Measurements from ENCODE around the gene PKIB.
"Not testable (repeated sequence)": the region's sequence is repeated elsewhere in the genome, so short reads cannot be mapped to it uniquely, and the experiment has no call there.

PKIB gene

DNA sequence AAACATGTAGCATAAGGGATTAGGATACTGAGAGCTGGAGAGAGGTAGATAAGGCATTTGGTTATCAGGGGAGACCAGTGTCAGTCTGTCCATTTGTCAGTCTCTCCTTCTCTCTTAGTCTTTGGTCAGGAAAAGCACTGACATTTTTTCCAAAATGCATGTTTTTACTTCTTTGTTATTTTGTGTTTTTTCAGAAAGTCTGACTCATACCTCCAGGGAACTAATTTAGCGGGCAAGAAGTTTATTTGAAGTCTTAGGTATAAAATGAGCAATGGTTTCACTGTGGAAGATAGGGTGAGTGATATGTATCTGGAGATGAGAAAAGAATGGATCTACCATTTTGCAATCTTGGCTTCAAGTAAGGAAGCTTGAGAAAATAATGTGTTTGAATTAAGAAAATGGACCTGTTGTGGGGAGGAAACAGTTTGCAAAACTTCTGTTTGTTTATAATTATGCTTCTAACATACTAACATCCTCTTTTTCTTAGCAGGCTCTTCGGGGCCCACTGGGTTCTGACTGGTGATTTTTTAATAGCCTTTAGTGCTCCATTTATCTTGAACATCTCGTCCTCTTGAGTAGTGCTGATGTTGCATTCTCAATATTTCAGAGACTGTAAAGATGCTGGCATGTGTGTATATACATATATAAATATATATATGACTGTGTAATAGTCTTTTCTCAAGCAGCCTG is 102.4 kb downstream of the PKIB start:
- DNase-seq: no peak

DNA sequence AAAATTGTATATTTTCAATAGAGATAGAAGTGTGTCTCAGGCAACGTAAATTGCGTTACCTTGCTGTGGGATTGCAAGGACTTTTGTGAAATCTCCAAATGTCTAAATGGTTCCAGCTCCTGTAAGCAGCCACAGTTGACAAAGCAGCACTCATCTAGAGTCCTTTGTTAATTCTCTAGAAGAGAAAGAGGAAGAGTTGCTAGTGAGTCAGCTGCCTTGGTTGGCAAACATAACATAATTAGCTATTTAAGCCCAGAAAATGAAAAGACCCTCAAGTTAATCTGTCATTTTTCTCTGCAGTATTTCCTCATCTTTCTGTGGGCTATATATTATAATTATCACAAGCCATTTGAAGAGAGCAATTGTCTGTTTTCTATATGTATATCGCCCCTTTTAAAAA is 102.9 kb downstream of the PKIB start:
- no peak for DNase-seq

DNA sequence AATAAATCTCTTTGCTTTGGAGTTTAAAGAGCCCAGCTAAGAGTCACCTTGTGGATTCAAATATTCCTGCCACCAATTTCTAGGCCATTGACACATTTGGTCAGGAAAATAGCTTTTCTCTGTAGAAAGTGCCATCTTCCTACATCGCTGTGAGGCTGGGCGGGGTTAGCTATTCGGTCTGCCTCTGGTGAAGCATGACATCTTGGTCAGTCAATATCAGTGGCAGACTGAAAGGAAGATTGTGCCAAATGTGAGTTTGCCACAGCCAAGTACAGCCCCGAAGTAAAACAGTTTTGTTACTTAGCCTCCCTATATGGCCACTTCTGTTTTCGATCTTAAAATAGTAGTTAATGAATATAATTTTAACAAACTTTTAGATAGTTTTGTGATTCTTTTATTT is 103.9 kb downstream of the PKIB start:
- DNase-seq: no peak

DNA sequence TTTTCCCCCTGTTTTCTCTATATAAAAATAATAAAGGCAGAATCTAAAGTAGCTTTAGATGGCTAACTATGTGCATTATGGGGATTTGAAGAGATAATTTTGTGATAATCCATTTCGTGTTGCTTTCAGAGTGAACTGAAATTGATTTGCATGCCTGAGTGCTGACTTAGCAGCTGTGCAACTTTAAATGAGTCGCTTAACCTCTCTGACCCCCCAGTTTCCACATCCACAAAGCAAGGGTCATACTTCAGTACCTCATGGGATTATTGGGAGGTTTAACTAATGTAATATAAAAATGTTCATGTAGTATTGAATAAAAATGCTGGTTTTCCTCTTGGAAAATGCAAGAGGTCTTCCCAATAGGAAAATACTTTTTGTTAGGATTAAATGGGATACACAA is 105.5 kb downstream of the PKIB start:
- DNase-seq: no peak

DNA sequence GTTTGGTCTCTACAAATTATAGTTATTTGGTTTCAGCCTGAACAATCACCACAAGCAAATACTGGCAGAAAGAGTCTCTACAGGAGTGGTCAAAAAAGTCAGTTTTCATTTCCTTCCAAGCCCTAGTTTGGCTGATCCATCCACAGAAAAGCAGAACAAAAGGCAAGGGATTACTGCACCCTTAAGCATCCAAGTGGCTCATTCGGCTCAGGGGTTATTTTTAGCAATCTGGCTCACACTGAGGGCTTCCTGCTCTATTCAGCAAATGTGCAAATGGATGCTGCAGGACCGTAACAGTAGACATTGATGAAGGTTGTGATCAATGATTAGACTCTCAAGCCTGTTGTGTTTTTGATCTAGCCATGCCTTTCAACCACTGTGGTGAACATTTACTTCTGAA is 107.1 kb downstream of the PKIB start:
- DNase-seq: no peak

DNA sequence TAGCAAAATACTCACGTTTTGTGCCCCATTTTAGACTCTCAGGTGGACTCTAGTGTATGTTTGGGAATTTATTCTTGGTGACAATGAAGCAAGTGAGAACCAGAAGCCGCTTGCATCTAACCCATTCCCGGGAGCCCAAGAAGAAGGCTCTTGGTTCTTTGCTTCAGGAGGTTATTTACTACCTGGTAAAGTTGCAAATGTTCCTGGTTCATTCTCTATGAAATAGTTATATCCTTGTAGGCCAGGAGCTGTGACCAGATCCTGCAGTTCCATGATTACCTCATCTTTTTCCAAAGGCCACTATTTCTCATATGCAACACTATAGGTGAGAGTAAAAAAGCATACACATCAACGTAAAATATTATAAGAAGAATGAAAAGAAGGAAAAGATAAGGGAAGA is 108.4 kb downstream of the PKIB start:
- DNase-seq: no peak

DNA sequence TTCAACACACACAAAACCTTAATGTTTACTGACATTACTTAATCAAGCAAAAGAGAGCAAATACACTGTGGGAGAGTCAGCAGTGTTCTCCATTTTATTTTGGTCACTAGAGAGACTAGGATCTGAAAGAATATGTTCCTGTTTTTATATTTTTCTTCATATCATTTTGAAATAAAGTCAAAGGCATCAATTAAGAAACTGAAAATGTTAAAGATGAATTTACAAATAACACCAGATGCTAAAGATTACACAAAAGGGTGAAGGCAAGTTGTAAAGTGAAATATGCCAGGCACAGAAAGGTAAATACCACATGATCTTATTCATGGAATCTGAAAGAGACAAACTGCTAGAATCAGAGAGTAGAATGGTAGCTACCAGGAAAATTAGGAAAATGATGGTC is 109.0 kb downstream of the PKIB start:
- DNase-seq: no peak

DNA sequence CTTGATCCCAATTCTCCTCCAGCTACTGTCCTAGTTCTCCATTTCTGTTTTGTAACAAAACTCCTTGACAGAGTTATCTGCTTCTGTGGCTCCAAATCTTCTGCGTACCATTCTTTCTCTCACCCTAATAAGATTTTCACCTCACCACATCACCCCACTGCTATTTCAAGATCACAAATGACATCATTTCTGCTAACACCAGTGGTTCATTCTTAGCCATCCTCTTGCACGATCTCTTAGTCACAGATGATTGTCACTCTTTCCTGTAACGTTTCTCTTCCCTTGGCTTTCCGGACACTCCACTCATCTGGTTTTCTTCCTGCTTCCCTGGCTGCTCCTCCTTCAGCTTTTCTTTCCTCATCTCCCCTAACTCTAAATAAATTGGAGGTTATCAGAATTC is 112.5 kb downstream of the PKIB start:
- DNase-seq: no peak

DNA sequence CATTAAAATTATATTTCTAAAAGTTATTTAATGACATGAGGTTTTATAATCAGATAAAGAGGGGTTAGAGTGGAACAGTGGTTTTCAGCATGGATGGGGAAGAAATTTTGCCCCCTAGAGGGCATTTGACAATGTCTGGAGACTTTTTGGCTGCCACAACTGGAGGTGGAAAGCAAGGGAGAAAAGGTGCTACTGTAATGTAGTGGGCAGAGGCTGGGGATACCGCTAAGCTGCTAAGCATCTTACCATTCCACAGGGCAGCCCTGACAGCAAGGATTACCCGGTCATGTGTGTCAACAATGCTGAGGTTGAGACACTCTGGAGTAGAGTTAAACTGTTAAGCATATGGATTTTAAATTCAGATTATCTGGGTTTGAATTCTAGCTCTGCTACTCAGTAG is 116.4 kb downstream of the PKIB start:
- DNase-seq: no peak

DNA sequence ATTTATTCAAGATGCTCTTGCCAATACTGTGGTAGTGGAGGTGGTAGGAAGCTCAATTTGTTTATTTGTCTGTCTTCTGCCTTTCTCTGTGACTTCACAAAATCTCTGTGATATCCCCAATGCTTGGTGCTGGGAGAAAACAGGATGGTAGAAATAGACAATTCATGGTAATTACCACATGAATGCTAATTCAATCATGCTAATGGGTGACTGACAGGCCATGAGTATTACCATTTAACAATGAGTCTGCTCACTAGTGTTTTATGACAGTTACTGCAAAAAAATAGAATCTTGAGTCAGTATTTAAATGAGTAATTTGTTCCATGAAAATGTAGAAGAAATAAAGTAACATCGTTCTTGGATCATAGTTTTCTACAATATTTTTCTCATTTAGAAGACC is 117.0 kb downstream of the PKIB start:
- no peak for DNase-seq

DNA sequence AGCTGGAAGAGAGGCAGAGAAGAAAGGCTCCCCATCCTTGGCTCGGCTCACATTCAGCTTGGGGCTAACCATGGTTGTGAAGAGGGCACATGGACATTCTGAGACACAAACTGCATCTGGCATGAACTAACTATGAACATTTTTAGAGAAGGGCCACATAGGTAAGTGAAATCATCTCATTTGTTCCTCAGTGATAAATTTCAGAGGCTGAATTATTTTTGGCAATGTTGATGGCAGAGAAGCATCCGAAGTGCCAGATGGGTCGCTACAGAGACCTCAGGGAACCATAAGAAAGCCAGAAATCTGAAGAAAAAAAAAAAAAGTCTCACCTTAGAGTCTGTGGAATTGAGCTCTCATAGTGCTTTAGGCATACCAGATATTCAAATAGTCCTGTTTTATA is 120.1 kb downstream of the PKIB start:
- no peak for DNase-seq

DNA sequence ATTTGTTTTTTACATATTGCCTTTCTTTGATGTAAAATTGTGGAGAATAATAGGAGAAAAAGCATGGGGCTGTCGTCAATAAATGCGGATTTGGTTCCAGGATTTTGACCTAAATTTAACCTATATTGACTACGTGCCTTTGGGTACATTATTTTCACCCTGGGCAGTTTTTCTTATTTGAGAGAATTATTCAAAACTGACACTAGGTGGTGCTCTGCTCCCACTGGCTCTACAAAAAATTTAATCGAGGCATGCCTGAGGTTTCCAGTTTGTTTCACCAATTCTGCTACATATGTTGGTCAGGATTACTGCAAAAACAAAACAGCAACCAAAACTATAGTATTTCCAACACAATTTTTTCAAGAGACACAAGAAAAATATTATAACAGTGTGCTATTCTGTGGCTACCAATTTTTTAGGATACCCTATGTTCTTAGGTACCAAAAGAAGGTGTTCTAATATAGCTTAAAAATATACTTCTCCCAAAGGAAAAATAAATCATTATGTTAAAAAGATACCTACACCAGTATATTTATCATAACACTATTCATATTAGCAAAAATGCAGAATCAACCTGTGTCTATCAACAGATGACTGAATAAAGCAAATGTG is 120.7 kb downstream of the PKIB start:
- DNase-seq: no peak

DNA sequence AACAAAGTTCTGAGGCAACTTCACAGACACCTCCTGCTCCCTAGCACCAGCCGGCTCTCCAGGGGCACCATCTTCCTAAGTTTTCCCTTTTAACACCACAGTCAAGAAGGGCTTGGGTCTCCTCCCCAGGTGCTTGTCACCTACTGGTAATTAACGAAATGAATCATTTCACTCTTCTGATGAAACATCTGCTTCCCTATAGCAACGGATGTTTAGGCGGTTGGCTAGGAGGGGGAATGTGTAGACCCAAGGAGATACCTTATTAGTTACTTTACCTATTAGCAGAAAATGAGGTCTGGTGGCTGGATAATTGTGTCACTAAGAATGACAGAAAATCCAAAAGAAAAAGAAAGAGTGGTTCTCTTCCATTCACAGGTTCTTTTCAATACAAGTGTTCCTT is 123.1 kb downstream of the PKIB start:
- DNase-seq: no peak

DNA sequence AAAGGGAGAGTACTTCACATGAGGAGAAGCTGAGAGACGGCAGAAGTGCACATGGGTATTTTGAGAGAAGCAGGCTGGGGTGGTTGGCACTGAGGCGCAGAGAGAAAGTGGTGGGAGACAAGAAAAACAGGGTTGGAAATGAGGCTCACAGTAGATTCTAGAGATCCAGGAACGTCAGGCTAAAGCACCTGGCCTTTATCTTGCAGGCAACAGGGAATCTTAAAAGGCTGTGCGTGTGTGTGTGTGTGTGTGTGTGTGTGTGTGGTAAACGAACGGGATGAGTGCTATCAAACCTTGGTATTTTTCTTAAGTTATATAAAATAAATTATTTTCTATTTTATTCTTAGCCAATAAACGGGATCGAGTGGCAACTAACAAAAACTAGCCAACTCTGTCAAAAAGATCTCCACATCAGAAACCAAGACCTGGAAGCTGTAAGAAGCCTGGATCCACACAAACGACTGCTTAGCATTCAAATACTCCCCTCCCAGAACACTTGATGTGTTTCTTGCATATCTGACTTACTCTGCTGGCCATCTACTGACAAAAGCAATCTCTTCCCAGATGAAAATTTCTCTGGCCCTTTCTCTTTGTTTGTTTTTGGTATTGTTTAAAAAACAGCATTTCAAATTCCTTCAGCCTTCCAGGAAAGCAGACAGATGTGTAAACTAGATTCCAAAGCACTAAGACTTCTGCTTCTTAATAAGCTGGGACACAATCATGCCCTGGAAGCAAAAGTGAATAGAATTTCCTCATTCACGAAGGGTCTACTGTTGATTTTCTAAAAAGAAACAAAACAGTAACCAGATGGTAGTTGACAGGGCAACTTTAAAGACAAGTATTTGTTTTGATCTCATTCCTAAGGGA is 124.6 kb downstream of the PKIB start:
- no peak for DNase-seq

DNA sequence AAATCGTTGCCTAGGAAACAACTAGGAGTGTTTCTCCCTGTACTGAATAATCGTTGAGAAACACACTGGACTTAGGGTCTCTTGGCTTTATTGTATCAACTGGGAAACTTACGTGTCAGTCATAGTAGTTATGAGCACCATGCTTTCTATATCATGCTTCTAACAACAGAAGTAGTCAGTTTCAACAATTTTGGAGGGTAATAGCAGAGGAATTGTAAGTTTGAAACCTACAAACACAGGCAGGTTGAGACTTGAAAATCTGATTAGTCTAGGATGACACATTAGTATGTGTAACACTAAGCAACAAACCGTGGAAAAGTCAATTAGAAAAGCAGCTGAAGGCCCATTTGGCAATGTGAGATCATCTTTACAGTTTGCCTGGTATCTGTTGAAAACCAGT is 125.4 kb downstream of the PKIB start:
- DNase-seq: no peak

DNA sequence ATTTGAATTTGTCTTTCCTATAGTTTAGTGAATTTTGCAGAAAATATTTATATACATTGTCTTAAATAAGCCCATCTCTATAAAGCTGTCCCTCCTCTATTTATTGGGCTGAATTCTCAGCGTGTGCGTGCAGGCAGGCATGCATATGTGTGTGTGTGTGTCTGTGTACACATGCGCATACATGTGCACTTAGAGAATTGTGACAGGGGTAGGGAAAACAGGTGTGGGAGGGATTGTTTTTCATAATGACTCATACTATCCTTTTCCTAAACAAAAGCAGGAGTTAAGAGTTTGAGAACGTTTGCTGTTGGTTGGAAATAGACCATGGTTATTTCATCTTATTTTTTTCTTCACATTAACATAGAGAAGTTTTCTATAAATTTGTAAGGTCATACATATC is 126.0 kb downstream of the PKIB start:
- DNase-seq: no peak

DNA sequence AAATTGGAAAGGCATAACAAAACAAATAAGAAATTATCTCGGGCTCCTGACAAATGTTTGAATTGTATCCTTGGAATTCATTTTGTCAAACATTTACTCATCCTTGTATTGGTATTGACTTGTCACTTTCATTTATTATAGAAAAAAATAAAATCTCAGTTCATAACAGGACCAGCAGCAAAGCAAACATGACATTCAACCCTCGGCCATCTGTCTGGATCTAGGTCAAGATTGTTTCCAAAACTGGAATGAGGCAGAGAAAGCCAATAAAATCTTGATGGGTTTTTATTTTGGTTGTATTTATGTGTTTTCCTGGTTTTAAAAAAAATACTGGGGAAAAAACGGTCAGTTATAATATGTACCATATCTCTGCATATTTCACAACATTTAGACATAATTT is 126.4 kb downstream of the PKIB start:
- no peak for DNase-seq

DNA sequence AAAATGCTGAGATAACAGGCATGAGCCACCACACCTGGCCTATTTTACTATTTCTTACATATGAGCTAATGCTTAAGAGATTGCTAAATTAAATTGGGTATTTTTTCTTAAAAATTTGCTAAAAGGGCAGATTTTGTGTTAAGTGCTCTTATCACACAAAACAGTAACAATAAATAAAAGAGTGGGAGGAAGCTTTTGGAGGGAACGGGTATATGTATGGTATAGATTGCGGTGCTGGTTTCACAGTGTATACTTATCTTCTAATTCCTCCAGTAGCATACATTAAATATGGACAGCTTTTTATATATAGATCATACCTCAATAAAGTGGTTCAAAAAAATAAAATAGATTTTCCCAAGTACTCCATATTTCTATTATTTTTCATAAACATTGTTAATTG is 129.9 kb downstream of the PKIB start:
- DNase-seq: no peak

DNA sequence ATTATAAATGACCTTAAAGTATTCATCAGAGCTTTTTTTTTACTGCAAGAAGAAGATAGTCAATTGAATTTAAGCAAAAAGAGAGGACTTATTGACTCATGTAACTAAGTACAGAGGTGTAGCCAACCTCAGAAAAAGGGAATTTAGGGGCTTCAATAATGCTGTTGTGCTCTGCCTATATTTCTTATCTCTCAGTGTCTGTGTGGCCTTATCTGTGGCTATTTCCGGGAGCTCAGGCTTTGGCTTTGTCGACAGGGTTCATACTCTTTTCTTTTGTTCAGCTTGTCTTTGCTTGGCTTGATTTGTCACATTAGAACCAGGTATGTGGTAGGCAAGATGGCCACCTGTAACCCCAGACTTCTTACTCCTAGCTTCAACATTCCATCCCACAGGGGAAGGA is 130.7 kb downstream of the PKIB start:
- no peak for DNase-seq

DNA sequence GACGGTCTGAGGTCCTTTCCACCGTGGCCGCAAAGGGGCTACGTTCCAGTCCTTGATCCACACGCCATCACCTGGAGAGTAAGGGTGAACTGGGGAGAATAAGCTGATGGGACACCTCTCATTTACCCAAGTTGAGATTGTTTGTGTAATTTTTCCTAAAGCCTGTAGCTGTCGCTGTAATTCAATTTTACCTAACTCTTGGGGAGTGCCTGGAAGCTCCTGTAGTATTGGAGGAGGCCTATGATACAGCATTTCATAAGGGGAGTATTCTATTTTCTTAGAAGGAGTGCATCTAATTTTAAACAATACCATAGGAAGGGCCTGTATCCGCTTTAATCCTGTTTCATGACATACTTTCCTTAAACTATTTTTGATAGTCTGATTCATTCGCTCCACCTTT is 134.0 kb downstream of the PKIB start:
- not testable (repeated sequence) for DNase-seq

DNA sequence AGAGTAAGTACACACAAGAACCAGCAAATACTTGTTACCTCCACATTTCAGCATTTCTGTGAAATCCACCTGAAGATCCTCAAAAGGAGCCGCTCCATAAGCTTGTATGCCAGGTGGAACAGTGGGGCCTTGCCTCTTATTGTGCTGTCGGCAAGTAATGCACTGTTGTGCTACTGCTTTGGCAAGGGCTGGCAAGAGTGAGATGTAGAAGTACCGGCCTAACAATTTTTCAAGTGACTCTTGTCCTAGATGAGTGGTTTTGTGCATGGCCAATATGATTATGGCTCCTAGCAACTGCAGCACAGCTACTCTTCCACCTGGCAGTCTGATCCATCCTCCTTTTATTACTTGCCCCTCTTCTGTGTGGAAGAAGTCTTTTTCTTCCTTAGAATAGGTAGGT is 134.7 kb downstream of the PKIB start:
- DNase-seq: not testable (repeated sequence)

DNA sequence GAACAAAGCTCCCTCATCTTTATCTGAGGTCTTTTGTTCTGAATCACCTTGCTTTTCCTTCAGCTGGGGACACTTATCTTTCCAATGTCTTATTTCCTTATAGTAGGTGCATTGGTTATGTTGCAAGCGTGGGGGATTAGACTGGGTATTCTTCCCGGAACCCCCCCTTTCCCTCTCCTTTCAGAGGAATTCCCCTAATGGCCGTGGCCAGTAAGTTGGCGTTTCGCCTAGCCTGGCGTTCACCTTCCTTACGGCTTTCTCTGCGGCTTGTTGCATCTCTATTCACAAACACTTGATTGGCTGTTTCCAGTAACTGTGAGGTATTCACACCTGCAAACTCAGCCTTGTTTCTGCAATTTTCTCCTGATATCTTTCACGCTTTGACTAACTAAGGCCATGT is 136.5 kb downstream of the PKIB start:
- no peak for DNase-seq

DNA sequence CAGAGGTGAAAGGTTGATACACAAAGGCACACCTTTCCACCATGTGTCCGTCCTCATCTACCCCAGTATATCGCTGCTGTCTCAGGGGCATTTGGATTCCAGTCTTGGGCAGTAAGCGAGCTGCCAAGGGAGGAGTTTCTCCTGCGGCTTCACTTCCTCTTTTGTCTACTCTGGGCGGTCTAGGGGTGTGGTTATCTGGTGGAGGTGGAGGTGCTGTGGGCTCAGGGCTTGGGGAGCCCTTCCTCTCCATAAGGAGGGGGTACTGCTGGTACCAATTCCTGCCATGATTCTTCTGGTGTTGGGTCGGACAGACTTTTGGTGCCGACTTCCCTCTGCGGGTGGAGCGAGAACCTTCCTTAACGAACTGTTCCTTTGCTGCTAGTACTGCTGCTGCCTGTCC is 137.4 kb downstream of the PKIB start:
- no peak for DNase-seq

DNA sequence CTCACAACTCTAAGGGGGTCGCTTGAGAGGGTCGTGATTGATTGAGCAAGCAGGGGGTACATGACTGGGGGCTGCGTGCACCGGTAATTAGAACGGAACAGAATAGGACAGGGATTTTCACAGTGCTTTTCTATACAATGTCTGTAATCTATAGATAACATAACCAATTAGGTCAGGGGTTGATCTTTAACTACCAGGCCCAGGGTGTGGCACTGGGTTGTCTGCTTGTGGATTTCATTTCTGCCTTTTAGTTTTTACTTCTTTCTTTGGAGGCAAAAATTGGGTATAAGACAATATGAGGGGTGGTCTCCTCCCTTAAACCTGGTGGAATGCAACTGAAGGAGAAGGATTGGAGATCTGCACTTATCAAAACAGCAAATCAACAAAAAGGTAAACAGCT is 138.7 kb downstream of the PKIB start:
- not testable (repeated sequence) for DNase-seq

Measured in stimulated activated CD4-positive, alpha-beta T cell treated with anti-CD3 and anti-CD28 coated beads, Interleukin-12 subunit alpha, Interleukin-12 subunit beta, amount 100 ng/mL, for 4 hours (primary cell).